ENCODE measurements around the gene TALDO1. TPM values are rescaled to one million over a fixed set of nuclear protein-coding genes. Genes with fewer than 3 reads are reported as not detected.

TALDO1 gene
- total RNA-seq, 1 experiment from 2014 or later: 173 TPM

DNA sequence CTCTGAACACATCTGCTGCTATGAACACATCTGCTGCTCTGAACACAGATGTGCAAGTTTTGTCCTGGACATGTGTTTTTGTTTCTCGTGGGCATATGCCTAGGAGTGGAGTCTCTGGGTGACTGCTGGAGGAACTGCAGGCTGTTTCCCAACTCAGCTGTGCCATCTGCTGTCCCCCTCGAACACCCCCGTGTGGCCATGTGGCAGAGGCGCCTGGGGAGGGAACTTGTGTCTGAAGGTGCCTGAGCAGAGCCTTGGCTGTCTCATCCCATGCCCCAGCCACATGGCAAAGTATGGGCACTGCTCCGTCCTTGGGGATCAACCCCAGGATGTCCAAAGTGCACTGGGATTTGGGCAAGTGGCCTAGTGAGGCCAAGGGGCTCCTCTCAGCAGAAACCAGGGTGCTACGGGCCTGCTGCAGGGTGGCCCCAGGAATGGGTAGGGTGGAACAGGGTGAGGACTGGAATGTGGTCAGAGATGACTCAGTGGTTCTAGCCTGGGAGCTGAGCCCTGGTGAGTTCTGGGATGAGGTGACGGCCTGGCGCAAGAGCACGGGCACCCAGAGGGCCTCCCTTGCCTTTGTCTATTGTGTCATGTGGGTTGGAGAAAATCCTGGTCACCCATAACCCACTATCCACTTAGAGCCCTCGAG is 15.3 kb downstream of the TALDO1 start:
- Histone ChIP-seq H3K4me1 (ENCODE audit: insufficient read depth, low read length, poor library complexity, severe bottlenecking) (no peaks in the 10 kb centered on the region), H3K36me3 (ENCODE audit: insufficient read depth, low read length, poor library complexity, severe bottlenecking) (peaks cover 49% of the 10 kb centered on the region), H3K27ac (ENCODE audit: low read depth, low read length, poor library complexity, severe bottlenecking) (peak overlapping the region; percentile 30), H3K27me3 (replicated peaks; ENCODE audit: insufficient read depth, low read depth, low read length, poor library complexity) (no peaks in the 10 kb centered on the region), H3K9me3 (ENCODE audit: low read depth, low read length, poor library complexity, severe bottlenecking) (no peaks in the 10 kb centered on the region), H3K4me3 (ENCODE audit: low read depth, low read length, poor library complexity, severe bottlenecking) (no peak overlapping the region)
- intact Hi-C loops (cut with micrococcal nuclease; ENCODE audit: unreplicated experiment): no loop called here
- TF ChIP-seq EZH2 (IDR thresholded peaks at IDR 0.05; ENCODE audit: borderline replicate concordance, low read depth, low read length, poor library complexity, severe bottlenecking): no peak
- TF ChIP-seq, protein P1, sequence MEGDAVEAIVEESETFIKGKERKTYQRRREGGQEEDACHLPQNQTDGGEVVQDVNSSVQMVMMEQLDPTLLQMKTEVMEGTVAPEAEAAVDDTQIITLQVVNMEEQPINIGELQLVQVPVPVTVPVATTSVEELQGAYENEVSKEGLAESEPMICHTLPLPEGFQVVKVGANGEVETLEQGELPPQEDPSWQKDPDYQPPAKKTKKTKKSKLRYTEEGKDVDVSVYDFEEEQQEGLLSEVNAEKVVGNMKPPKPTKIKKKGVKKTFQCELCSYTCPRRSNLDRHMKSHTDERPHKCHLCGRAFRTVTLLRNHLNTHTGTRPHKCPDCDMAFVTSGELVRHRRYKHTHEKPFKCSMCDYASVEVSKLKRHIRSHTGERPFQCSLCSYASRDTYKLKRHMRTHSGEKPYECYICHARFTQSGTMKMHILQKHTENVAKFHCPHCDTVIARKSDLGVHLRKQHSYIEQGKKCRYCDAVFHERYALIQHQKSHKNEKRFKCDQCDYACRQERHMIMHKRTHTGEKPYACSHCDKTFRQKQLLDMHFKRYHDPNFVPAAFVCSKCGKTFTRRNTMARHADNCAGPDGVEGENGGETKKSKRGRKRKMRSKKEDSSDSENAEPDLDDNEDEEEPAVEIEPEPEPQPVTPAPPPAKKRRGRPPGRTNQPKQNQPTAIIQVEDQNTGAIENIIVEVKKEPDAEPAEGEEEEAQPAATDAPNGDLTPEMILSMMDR (conservative IDR thresholded peaks at IDR 0.05; ENCODE audit: low read depth, low read length): peak; percentile 46
- ChIA-PET CTCF (no interaction called here), POLR2A (ENCODE audit: low non-redundant PET) (no interaction called here)
- no TSS peak for BruUV-seq (replicated peaks)
- peak; percentile 70 for DNase-seq (ENCODE audit: low spot score)

- Histone ChIP-seq H3K4me3 (ENCODE audit: low read depth, low read length, poor library complexity, severe bottlenecking) (no peak overlapping the region), H3K4me1 (ENCODE audit: insufficient read depth, low read length, poor library complexity, severe bottlenecking) (no peaks in the 10 kb centered on the region), H3K9me3 (ENCODE audit: low read depth, low read length, poor library complexity, severe bottlenecking) (no peaks in the 10 kb centered on the region), H3K27me3 (replicated peaks; ENCODE audit: insufficient read depth, low read depth, low read length, poor library complexity) (no peaks in the 10 kb centered on the region), H3K27ac (ENCODE audit: low read depth, low read length, poor library complexity, severe bottlenecking) (peak overlapping the region; percentile 30), H3K36me3 (ENCODE audit: insufficient read depth, low read length, poor library complexity, severe bottlenecking) (peaks cover 50% of the 10 kb centered on the region)
- BruUV-seq (replicated peaks): no TSS peak
- CTCF ChIA-PET: no interaction called here
- DNase-seq (ENCODE audit: low spot score): no peak
- intact Hi-C loops (cut with micrococcal nuclease; ENCODE audit: unreplicated experiment): no loop called here
- POLR2A ChIA-PET (ENCODE audit: low non-redundant PET): no interaction called here
- TF ChIP-seq EZH2 (IDR thresholded peaks at IDR 0.05; ENCODE audit: borderline replicate concordance, low read depth, low read length, poor library complexity, severe bottlenecking): no peak
- TF ChIP-seq, protein P1 (conservative IDR thresholded peaks at IDR 0.05; ENCODE audit: low read depth, low read length): no peak
Observed at GRCh38 chr11:763073-763463, 15.8 kb downstream of the TALDO1 start.

- no peak for DNase-seq (ENCODE audit: low spot score)
- no peaks in the 10 kb centered on the region for H3K27me3 ChIP-seq (replicated peaks; ENCODE audit: insufficient read depth, low read depth, low read length, poor library complexity)
- CTCF ChIA-PET: no interaction called here
- BruUV-seq (replicated peaks): TSS peak; percentile 20
- no peak for TF ChIP-seq EZH2 (IDR thresholded peaks at IDR 0.05; ENCODE audit: borderline replicate concordance, low read depth, low read length, poor library complexity, severe bottlenecking)
- TF ChIP-seq, protein P1 (conservative IDR thresholded peaks at IDR 0.05; ENCODE audit: low read depth, low read length): no peak
- no peak overlapping the region for H3K4me3 ChIP-seq (ENCODE audit: low read depth, low read length, poor library complexity, severe bottlenecking)
- POLR2A ChIA-PET (ENCODE audit: low non-redundant PET): no interaction called here
- intact Hi-C loops (cut with micrococcal nuclease; ENCODE audit: unreplicated experiment): no loop called here
- H3K4me1 ChIP-seq (ENCODE audit: insufficient read depth, low read length, poor library complexity, severe bottlenecking): no peaks in the 10 kb centered on the region
- no peak overlapping the region for H3K27ac ChIP-seq (ENCODE audit: low read depth, low read length, poor library complexity, severe bottlenecking)
- H3K9me3 ChIP-seq (ENCODE audit: low read depth, low read length, poor library complexity, severe bottlenecking): no peaks in the 10 kb centered on the region
- peaks cover 50% of the 10 kb centered on the region for H3K36me3 ChIP-seq (ENCODE audit: insufficient read depth, low read length, poor library complexity, severe bottlenecking)
Observed at GRCh38 chr11:763549-764321, 16.5 kb downstream of the TALDO1 start.
